OCI-LY1 (cell line): ENCODE measurements around the gene PPP1CB.

ENCODE experiments used
- H2AFZ ChIP-seq: fragments of 200-600 bp; sonication (generic), shearing (Covaris generic); 2 replicates; pipeline ENCODE4 v1.6.0; 2014; ENCODE audit warnings: antibody characterized with exemption, mild to moderate bottlenecking, low read length
- H3F3A ChIP-seq: fragments of 200-600 bp; sonication (generic), shearing (Covaris generic); 2 replicates; pipeline ENCODE4 v1.6.0; 2014; ENCODE audit warnings: mild to moderate bottlenecking, antibody characterized with exemption, low read length, moderate library complexity; ENCODE audit not compliant: insufficient read depth
- H3K27ac ChIP-seq: fragments of 200-600 bp; sonication (generic); 2 replicates; pipeline ENCODE4 v1.5.1; 2014; ENCODE audit warnings: low read length, mixed run types, mild to moderate bottlenecking, low read depth; ENCODE audit not compliant: poor library complexity, severe bottlenecking
- H3K27me3 ChIP-seq: fragments of 200-600 bp; sonication (generic); 2 replicates; pipeline ENCODE4 v1.6.0; 2014; ENCODE audit warnings: antibody characterized with exemption, mild to moderate bottlenecking, low read length, moderate library complexity; ENCODE audit not compliant: insufficient read depth
- H3K36me3 ChIP-seq: fragments of 200-600 bp; sonication (generic); 2 replicates; pipeline ENCODE4 v1.6.1; 2014; ENCODE audit warnings: mild to moderate bottlenecking, antibody characterized with exemption, low read length, moderate library complexity, mixed read lengths; ENCODE audit not compliant: insufficient read depth
- H3K4me1 ChIP-seq: fragments of 200-600 bp; sonication (generic); 2 replicates; pipeline ENCODE4 v1.5.1; 2014; ENCODE audit warnings: mild to moderate bottlenecking, low read length, moderate library complexity; ENCODE audit not compliant: insufficient read depth, severe bottlenecking
- H3K4me2 ChIP-seq: fragments of 200-600 bp; sonication (generic), shearing (Covaris generic); 2 replicates; pipeline ENCODE4 v1.6.1; 2014; ENCODE audit warnings: low read length
- H3K4me3 ChIP-seq: fragments of 200-600 bp; sonication (generic); 2 replicates; pipeline ENCODE4 v1.5.1; 2014; ENCODE audit warnings: low read length, low read depth, mild to moderate bottlenecking, mixed read lengths; ENCODE audit not compliant: poor library complexity, severe bottlenecking
- H3K79me2 ChIP-seq: fragments of 200-600 bp; shearing (Covaris generic); 2 replicates; pipeline ENCODE4 v1.6.1; 2016; ENCODE audit warnings: mixed run types, low read length, mixed read lengths; ENCODE audit not compliant: insufficient read depth
- H3K9ac ChIP-seq: fragments of 200-600 bp; sonication (generic), shearing (Covaris generic); 2 replicates; pipeline ENCODE4 v1.6.1; 2014; ENCODE audit warnings: mild to moderate bottlenecking, low read length, mixed read lengths
- H3K9me2 ChIP-seq: fragments of 200-600 bp; sonication (generic), shearing (Covaris generic); 2 replicates; pipeline ENCODE4 v1.6.1; 2014; ENCODE audit warnings: low read depth, mild to moderate bottlenecking, low read length, mixed read lengths
- H3K9me3 ChIP-seq: fragments of 200-600 bp; shearing (Covaris generic); 2 replicates; pipeline ENCODE4 v1.6.1; 2014; ENCODE audit warnings: low read length, mixed read lengths
- H4K20me1 ChIP-seq: fragments of 200-600 bp; sonication (generic), shearing (Covaris generic); 2 replicates; pipeline ENCODE4 v1.6.0; 2016; ENCODE audit warnings: mild to moderate bottlenecking, low read length; ENCODE audit not compliant: insufficient read depth
- EZH2 ChIP-seq: fragments of 200-600 bp; sonication (generic), shearing (Covaris generic); IDR thresholded peaks from 2 replicates; pipeline ENCODE4 v1.8.0; 2017; ENCODE audit warnings: borderline replicate concordance, mixed run types, mild to moderate bottlenecking, antibody characterized with exemption, low read length, moderate library complexity, mixed read lengths
- TF ChIP-seq, protein P1 (sequence below): fragments of 200-600 bp; sonication (generic), shearing (Covaris generic); IDR thresholded peaks from 2 replicates; pipeline ENCODE4 v1.5.1; 2017; ENCODE audit warnings: mild to moderate bottlenecking, antibody characterized with exemption, low read length, moderate library complexity, mixed read lengths

Gene PPP1CB

GRCh38 chr2:28704621-28705020 is 47.0 kb upstream of the PPP1CB start:
- Histone ChIP-seq H3K9ac (no peak overlapping the region), H3K4me2 (no peak overlapping the region), H3K27me3 (0 out of 2 replicates have a peak, but pooled peaks cover 6% of the 10 kb centered on the region), H3K9me2 (no peaks in the 10 kb centered on the region), H3K79me2 (no peaks in the 10 kb centered on the region), H4K20me1 (no peaks in the 10 kb centered on the region), H3K27ac (no peak overlapping the region), H3F3A (no peaks in the 10 kb centered on the region), H3K9me3 (no peaks in the 10 kb centered on the region), H3K4me1 (no peaks in the 10 kb centered on the region), H2AFZ (no peak overlapping the region), H3K4me3 (no peak overlapping the region), H3K36me3 (no peaks in the 10 kb centered on the region)
- TF ChIP-seq, protein P1, sequence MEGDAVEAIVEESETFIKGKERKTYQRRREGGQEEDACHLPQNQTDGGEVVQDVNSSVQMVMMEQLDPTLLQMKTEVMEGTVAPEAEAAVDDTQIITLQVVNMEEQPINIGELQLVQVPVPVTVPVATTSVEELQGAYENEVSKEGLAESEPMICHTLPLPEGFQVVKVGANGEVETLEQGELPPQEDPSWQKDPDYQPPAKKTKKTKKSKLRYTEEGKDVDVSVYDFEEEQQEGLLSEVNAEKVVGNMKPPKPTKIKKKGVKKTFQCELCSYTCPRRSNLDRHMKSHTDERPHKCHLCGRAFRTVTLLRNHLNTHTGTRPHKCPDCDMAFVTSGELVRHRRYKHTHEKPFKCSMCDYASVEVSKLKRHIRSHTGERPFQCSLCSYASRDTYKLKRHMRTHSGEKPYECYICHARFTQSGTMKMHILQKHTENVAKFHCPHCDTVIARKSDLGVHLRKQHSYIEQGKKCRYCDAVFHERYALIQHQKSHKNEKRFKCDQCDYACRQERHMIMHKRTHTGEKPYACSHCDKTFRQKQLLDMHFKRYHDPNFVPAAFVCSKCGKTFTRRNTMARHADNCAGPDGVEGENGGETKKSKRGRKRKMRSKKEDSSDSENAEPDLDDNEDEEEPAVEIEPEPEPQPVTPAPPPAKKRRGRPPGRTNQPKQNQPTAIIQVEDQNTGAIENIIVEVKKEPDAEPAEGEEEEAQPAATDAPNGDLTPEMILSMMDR, result no peak
- no peak for TF ChIP-seq EZH2

- Histone ChIP-seq H3K9me2 (no peaks in the 10 kb centered on the region), H4K20me1 (no peaks in the 10 kb centered on the region), H2AFZ (no peak overlapping the region), H3K4me1 (no peaks in the 10 kb centered on the region), H3F3A (no peaks in the 10 kb centered on the region), H3K79me2 (no peaks in the 10 kb centered on the region), H3K27ac (no peak overlapping the region), H3K4me2 (no peak overlapping the region), H3K9ac (no peak overlapping the region), H3K27me3 (0 out of 2 replicates have a peak, but pooled peaks cover 6% of the 10 kb centered on the region), H3K36me3 (no peaks in the 10 kb centered on the region), H3K9me3 (no peaks in the 10 kb centered on the region), H3K4me3 (no peak overlapping the region)
- no peak for TF ChIP-seq EZH2
- TF ChIP-seq, protein P1, result no peak
Measured at GRCh38 chr2:28705751-28706440, 45.7 kb upstream of the PPP1CB start.

GRCh38 chr2:28707592-28707991 is 44.0 kb upstream of the PPP1CB start:
- no peak for TF ChIP-seq EZH2
- TF ChIP-seq, protein P1, result no peak
- Histone ChIP-seq H3K9me2 (no peaks in the 10 kb centered on the region), H3K27me3 (0 out of 2 replicates have a peak, but pooled peaks cover 6% of the 10 kb centered on the region)

More at GRCh38 chr2:28707592-28707991, 44.0 kb upstream of the PPP1CB start:
- Histone ChIP-seq H3K4me2 (no peak overlapping the region), H3K9me3 (no peaks in the 10 kb centered on the region), H3K9ac (no peak overlapping the region), H3K79me2 (no peaks in the 10 kb centered on the region), H3K4me3 (no peak overlapping the region), H3K27ac (no peak overlapping the region), H4K20me1 (no peaks in the 10 kb centered on the region), H2AFZ (no peak overlapping the region), H3K36me3 (no peaks in the 10 kb centered on the region), H3K4me1 (no peaks in the 10 kb centered on the region), H3F3A (no peaks in the 10 kb centered on the region)
